ENCODE data around the gene CCDC117.

CCDC117 gene

DNA sequence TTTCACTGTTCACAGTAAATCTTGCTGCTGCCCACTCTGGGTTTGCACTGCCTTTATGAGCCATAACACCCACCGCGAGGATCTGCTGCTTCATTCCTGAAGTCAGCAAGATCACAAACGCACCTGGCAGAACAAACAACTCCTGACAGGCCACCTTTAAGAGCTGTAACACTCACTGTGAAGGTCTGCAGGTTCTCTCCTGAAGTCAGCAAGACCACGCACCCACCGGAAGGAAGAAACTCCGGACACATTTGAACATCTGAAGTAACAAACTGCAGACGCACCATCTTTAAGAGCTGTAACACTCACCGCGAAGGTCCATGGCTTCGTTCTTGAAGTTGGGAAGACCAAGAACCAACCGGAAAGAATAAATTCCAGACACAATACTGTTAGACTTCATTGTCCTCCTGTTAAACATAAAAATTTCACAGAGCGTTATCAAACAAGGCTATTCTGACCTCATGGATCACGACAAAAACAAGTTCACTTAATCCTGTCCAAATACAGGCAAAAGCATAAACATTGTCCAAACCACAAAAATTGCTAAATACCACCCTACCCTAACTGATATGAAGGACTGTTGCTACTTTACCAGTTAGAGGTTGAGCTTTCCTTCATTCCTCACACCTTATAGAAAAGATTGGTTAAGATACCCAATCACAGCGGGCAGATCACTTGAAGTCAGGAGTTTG, 3.0 kb upstream of the CCDC117 start:
- peaks cover 0 to 14% (median 11%) of the 10 kb centered on the region in 4 experiments for H3K4me1 ChIP-seq (ENCODE audit: control extremely low read depth in 1 of 4, control insufficient read depth in 4 of 4, insufficient read depth in 4 of 4, low read length in 3 of 4)
- peaks cover 0 to 4% (median 0%) of the 10 kb centered on the region in 4 experiments for H3K36me3 ChIP-seq (ENCODE audit: control insufficient read depth in 4 of 4, insufficient read depth in 4 of 4, low read length in 3 of 4)
- POLR2A ChIA-PET = interaction anchor here (1.5 kb wide), 1 partner anchor 30 kb away, joined by 3 read pairs; no protein-coding TSS in a partner anchor
- H3K9me3 ChIP-seq (ENCODE audit: control extremely low read depth in 1 of 5, control insufficient read depth in 4 of 5, insufficient read depth in 2 of 5, low read depth in 1 of 5, low read length in 4 of 5) = peaks cover 0 to 3% (median 0%) of the 10 kb centered on the region in 5 experiments
- 98% methylated on average over 13 of the region's 14 CpGs for WGBS (ENCODE audit: insufficient coverage)
- CTCF ChIA-PET = no interaction called here
- H3K4me3 ChIP-seq (ENCODE audit: control insufficient read depth in 1 of 7, extremely low read depth in 1 of 7, insufficient read depth in 4 of 7, low read depth in 2 of 7, low read length in 6 of 7) = no peak overlapping the region
- no peak overlapping the region for H3K27ac ChIP-seq (ENCODE audit: insufficient read depth in 1 of 2, low read depth in 1 of 2, low read length in 2 of 2, poor library complexity in 1 of 2, severe bottlenecking in 2 of 2)
- no peak for DNase-seq
- H3K27me3 ChIP-seq (replicated peaks in 2 of 5; ENCODE audit: control insufficient read depth in 4 of 5, insufficient read depth in 5 of 5, low read length in 4 of 5) = no peaks in the 10 kb centered on the region

- Histone ChIP-seq H3K4me1 (ENCODE audit: control extremely low read depth in 1 of 4, control insufficient read depth in 4 of 4, insufficient read depth in 4 of 4, low read length in 3 of 4) (peaks cover 0 to 19% (median 12%) of the 10 kb centered on the region in 4 experiments), H3K27ac (ENCODE audit: insufficient read depth in 1 of 2, low read depth in 1 of 2, low read length in 2 of 2, poor library complexity in 1 of 2, severe bottlenecking in 2 of 2) (no peak overlapping the region), H3K9me3 (ENCODE audit: control extremely low read depth in 1 of 5, control insufficient read depth in 4 of 5, insufficient read depth in 2 of 5, low read depth in 1 of 5, low read length in 4 of 5) (peaks cover 0 to 3% (median 0%) of the 10 kb centered on the region in 5 experiments), H3K36me3 (ENCODE audit: control insufficient read depth in 4 of 4, insufficient read depth in 4 of 4, low read length in 3 of 4) (peaks cover 0 to 8% (median 6%) of the 10 kb centered on the region in 4 experiments), H3K4me3 (ENCODE audit: control insufficient read depth in 1 of 7, extremely low read depth in 1 of 7, insufficient read depth in 4 of 7, low read depth in 2 of 7, low read length in 6 of 7) (no peak overlapping the region), H3K27me3 (replicated peaks in 2 of 5; ENCODE audit: control insufficient read depth in 4 of 5, insufficient read depth in 5 of 5, low read length in 4 of 5) (no peaks in the 10 kb centered on the region)
- ChIA-PET POLR2A (no interaction called here), CTCF (interaction anchor here (2.1 kb wide), 1 partner anchor 13 kb away, joined by 6 read pairs; no protein-coding TSS in a partner anchor)
- no peak for DNase-seq
- 100% methylated on average over 1 of the region's 5 CpGs for WGBS (ENCODE audit: insufficient coverage)
These were observed 1.2 kb upstream of the CCDC117 start for GRCh38 chr22:28771195-28771791.

DNA sequence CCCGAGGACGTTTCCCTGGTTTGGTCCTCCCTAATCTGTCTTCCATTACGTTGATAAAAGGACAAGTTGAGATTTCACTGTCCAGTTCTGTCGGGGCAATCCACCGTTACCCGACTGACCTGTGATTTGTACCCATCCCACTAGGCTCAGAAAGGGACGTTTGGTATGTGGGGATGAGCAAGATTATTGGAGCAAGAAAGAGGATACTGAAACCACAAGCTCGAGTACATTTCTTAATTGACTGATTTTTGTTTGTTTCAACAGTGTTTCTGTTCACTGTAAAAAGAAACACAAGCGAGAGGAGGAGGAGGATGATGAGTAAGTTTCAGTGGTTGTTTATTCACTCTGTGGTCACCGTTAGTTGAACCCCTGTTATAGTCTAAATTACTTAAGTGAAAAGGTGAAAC, 969 bp downstream of the CCDC117 start:
- peaks cover 0 to 3% (median 0%) of the 10 kb centered on the region in 5 experiments for H3K9me3 ChIP-seq (ENCODE audit: control extremely low read depth in 1 of 5, control insufficient read depth in 4 of 5, insufficient read depth in 2 of 5, low read depth in 1 of 5, low read length in 4 of 5)
- 5% methylated on average over 6 of the region's 10 CpGs for WGBS (ENCODE audit: insufficient coverage)
- peaks cover 0 to 24% (median 13%) of the 10 kb centered on the region in 4 experiments for H3K36me3 ChIP-seq (ENCODE audit: control insufficient read depth in 4 of 4, insufficient read depth in 4 of 4, low read length in 3 of 4)
- H3K27me3 ChIP-seq (replicated peaks in 2 of 5; ENCODE audit: control insufficient read depth in 4 of 5, insufficient read depth in 5 of 5, low read length in 4 of 5) = no peaks in the 10 kb centered on the region
- peak overlapping the region; percentile 64 to 80 for H3K27ac ChIP-seq (ENCODE audit: insufficient read depth in 1 of 2, low read depth in 1 of 2, low read length in 2 of 2, poor library complexity in 1 of 2, severe bottlenecking in 2 of 2)
- no peak for DNase-seq
- CTCF ChIA-PET = interaction anchor here (0.9 to 2.1 kb wide), 2 partner anchors 11 to 98 kb away, joined by 3 to 6 read pairs; no protein-coding TSS in a partner anchor
- POLR2A ChIA-PET = interaction anchor here (1.3 kb wide), 1 partner anchor 13 kb away, joined by 3 read pairs; no protein-coding TSS in a partner anchor
- H3K4me3 ChIP-seq (ENCODE audit: control insufficient read depth in 1 of 7, extremely low read depth in 1 of 7, insufficient read depth in 4 of 7, low read depth in 2 of 7, low read length in 6 of 7) = peak overlapping the region; percentile 85 to 98 (median 90)
- H3K4me1 ChIP-seq (ENCODE audit: control extremely low read depth in 1 of 4, control insufficient read depth in 4 of 4, insufficient read depth in 4 of 4, low read length in 3 of 4) = peaks cover 0 to 19% (median 12%) of the 10 kb centered on the region in 4 experiments

DNA sequence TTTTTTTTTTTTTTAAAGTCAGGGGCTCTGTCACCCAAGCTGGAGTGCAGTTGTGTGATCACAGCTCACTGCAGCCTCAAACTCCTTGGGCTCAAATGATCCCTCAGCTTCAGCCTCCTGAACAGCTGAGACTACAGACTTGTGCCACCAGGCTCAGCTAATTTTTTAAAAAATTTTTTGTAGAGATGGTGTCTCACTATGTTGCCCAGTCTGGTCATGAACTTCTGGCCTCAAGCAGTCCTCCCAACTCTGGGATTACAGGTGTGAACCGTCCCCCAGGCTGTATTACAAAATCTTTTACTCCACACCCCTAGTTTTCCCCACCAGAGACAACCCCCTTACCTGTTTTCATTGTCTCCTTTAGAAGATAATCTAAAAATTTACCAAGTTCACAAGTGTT, 1.9 kb downstream of the CCDC117 start:
- POLR2A ChIA-PET = interaction anchor here (0.7 to 1.3 kb wide), 2 partner anchors 12 to 1273 kb away, joined by 3 read pairs; no protein-coding TSS in a partner anchor
- DNase-seq = no peak
- WGBS (ENCODE audit: insufficient coverage) = 100% methylated on average over 1 of the region's 1 CpG
- Histone ChIP-seq H3K36me3 (ENCODE audit: control insufficient read depth in 4 of 4, insufficient read depth in 4 of 4, low read length in 3 of 4) (peaks cover 0 to 28% (median 13%) of the 10 kb centered on the region in 4 experiments), H3K4me3 (ENCODE audit: control insufficient read depth in 1 of 7, extremely low read depth in 1 of 7, insufficient read depth in 4 of 7, low read depth in 2 of 7, low read length in 6 of 7) (peak overlapping the region in 1 of 7 experiments; percentile 98), H3K27ac (ENCODE audit: insufficient read depth in 1 of 2, low read depth in 1 of 2, low read length in 2 of 2, poor library complexity in 1 of 2, severe bottlenecking in 2 of 2) (no peak overlapping the region), H3K9me3 (ENCODE audit: control extremely low read depth in 1 of 5, control insufficient read depth in 4 of 5, insufficient read depth in 2 of 5, low read depth in 1 of 5, low read length in 4 of 5) (no peaks in the 10 kb centered on the region), H3K4me1 (ENCODE audit: control extremely low read depth in 1 of 4, control insufficient read depth in 4 of 4, insufficient read depth in 4 of 4, low read length in 3 of 4) (peaks cover 0 to 19% (median 12%) of the 10 kb centered on the region in 4 experiments), H3K27me3 (replicated peaks in 2 of 5; ENCODE audit: control insufficient read depth in 4 of 5, insufficient read depth in 5 of 5, low read length in 4 of 5) (no peaks in the 10 kb centered on the region)
- CTCF ChIA-PET = interaction anchor here (1.0 to 1.1 kb wide), 2 partner anchors 13 to 26 kb away, joined by 3 read pairs; partner anchors contain the start of gene XBP1

- 100% methylated on average over 3 of the region's 5 CpGs for WGBS (ENCODE audit: insufficient coverage)
- ChIA-PET POLR2A (no interaction called here), CTCF (interaction anchor here (1.7 kb wide), 1 partner anchor 49 kb away, joined by 5 read pairs; no protein-coding TSS in a partner anchor)
- Histone ChIP-seq H3K27ac (ENCODE audit: insufficient read depth in 1 of 2, low read depth in 1 of 2, low read length in 2 of 2, poor library complexity in 1 of 2, severe bottlenecking in 2 of 2) (no peak overlapping the region), H3K36me3 (ENCODE audit: control insufficient read depth in 4 of 4, insufficient read depth in 4 of 4, low read length in 3 of 4) (peaks cover 12 to 61% (median 37%) of the 10 kb centered on the region in 4 experiments), H3K9me3 (ENCODE audit: control extremely low read depth in 1 of 5, control insufficient read depth in 4 of 5, insufficient read depth in 2 of 5, low read depth in 1 of 5, low read length in 4 of 5) (no peaks in the 10 kb centered on the region), H3K4me1 (ENCODE audit: control extremely low read depth in 1 of 4, control insufficient read depth in 4 of 4, insufficient read depth in 4 of 4, low read length in 3 of 4) (peaks cover 0 to 6% (median under 1%) of the 10 kb centered on the region in 4 experiments), H3K4me3 (ENCODE audit: control insufficient read depth in 1 of 7, extremely low read depth in 1 of 7, insufficient read depth in 4 of 7, low read depth in 2 of 7, low read length in 6 of 7) (no peak overlapping the region), H3K27me3 (replicated peaks in 2 of 5; ENCODE audit: control insufficient read depth in 4 of 5, insufficient read depth in 5 of 5, low read length in 4 of 5) (no peaks in the 10 kb centered on the region)
- DNase-seq = peak in 1 of 3 donors; percentile 37
These were observed 7.3 kb downstream of the CCDC117 start for GRCh38 chr22:28779833-28780232.

DNA sequence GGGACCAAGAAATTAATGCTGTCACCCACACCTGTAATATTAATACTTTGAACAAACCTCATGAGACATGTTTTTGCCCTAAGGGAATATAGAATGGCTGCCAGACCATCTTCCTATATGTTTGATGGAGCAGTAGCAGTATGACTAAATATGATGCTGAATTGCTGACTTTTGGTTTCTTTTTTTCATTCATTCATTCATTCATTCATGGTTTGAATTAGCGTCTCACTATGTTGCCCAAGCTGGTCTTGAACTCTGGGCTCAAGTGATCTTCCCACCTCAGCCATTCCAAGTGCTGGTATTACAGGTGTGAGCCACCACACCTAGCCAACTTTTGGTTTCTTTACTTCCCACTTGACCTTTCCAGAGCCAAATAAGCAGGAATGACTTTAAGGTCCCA, 7.8 kb downstream of the CCDC117 start:
- 80% methylated on average over 1 of the region's 1 CpG for WGBS (ENCODE audit: insufficient coverage)
- Histone ChIP-seq H3K4me3 (ENCODE audit: control insufficient read depth in 1 of 7, extremely low read depth in 1 of 7, insufficient read depth in 4 of 7, low read depth in 2 of 7, low read length in 6 of 7) (no peak overlapping the region), H3K27me3 (replicated peaks in 2 of 5; ENCODE audit: control insufficient read depth in 4 of 5, insufficient read depth in 5 of 5, low read length in 4 of 5) (no peaks in the 10 kb centered on the region), H3K27ac (ENCODE audit: insufficient read depth in 1 of 2, low read depth in 1 of 2, low read length in 2 of 2, poor library complexity in 1 of 2, severe bottlenecking in 2 of 2) (no peak overlapping the region), H3K4me1 (ENCODE audit: control extremely low read depth in 1 of 4, control insufficient read depth in 4 of 4, insufficient read depth in 4 of 4, low read length in 3 of 4) (peaks cover 0 to 4% (median under 1%) of the 10 kb centered on the region in 4 experiments), H3K9me3 (ENCODE audit: control extremely low read depth in 1 of 5, control insufficient read depth in 4 of 5, insufficient read depth in 2 of 5, low read depth in 1 of 5, low read length in 4 of 5) (no peaks in the 10 kb centered on the region), H3K36me3 (ENCODE audit: control insufficient read depth in 4 of 4, insufficient read depth in 4 of 4, low read length in 3 of 4) (peaks cover 13 to 64% (median 38%) of the 10 kb centered on the region in 4 experiments)
- DNase-seq = no peak
- ChIA-PET CTCF (interaction anchor here (1.7 kb wide), 1 partner anchor 49 kb away, joined by 5 read pairs; no protein-coding TSS in a partner anchor), POLR2A (no interaction called here)

All from common myeloid progenitor, CD34-positive (primary cell).